H1 (cell line): ENCODE data around the gene DUSP3. TPM values are rescaled to one million over a fixed set of nuclear protein-coding genes. Genes with fewer than 3 reads are reported as not detected.

Experiments used
- GABPA ChIP-seq: IDR thresholded peaks from 2 replicates; pipeline ENCODE4 v1.6.1; 2011; ENCODE audit warnings: mild to moderate bottlenecking, low read length, moderate library complexity, borderline replicate concordance; ENCODE audit not compliant: insufficient read depth
- HDAC6 ChIP-seq: IDR thresholded peaks from one replicate; pipeline ENCODE4 v1.7.1; 2012; ENCODE audit warnings: low read depth, mild to moderate bottlenecking, inconsistent platforms, low read length, moderate library complexity
- JUN ChIP-seq: IDR thresholded peaks from 2 replicates; pipeline ENCODE4 v1.6.1; 2011; ENCODE audit warnings: low read depth, mild to moderate bottlenecking, improper control_type of control experiment, low read length
- KDM1A ChIP-seq: fragments of 200-600, 300-600 bp; sonication (generic); IDR thresholded peaks from 2 replicates; pipeline ENCODE4 v1.7.1; 2016; ENCODE audit warnings: mild to moderate bottlenecking, low read length, borderline replicate concordance
- NANOG ChIP-seq: IDR thresholded peaks from 2 replicates; pipeline ENCODE4 v1.6.1; 2011; ENCODE audit warnings: low read length, low read depth, mild to moderate bottlenecking, inconsistent platforms; ENCODE audit not compliant: insufficient read depth, poor library complexity, severe bottlenecking
- SIN3A ChIP-seq, 2 experiments: IDR thresholded peaks in 1 of 2; conservative IDR thresholded peaks in 1 of 2; 2 replicates each; pipeline ENCODE4 v1.6.1; 2011 to 2012; ENCODE audit warnings: low read length in 2 of 2, improper control_type of control experiment in 1 of 2, low read depth in 1 of 2, mild to moderate bottlenecking in 1 of 2
- SP1 ChIP-seq: IDR thresholded peaks from 2 replicates; pipeline ENCODE4 v1.6.1; 2011; ENCODE audit warnings: low read depth, low read length
- TAF7 ChIP-seq: optimal IDR thresholded peaks from 2 replicates; pipeline ENCODE3; 2011; ENCODE audit warnings: low read depth, mild to moderate bottlenecking, inconsistent platforms, low read length, moderate library complexity, borderline replicate concordance
- ZNF274 ChIP-seq: IDR thresholded peaks from 2 replicates; pipeline ENCODE4 v1.7.0; 2012; ENCODE audit warnings: low read length, borderline replicate concordance; ENCODE audit errors: extremely low read depth
- polyA plus RNA-seq, 7 experiments: library from polyadenylated mRNA; depleted of rRNA in 3 of 7; stranded (reverse) in 5 of 7; unstranded in 2 of 7; fragments of >200 nt in 5 of 7; fragments of 200-250 nt in 2 of 7; gene quantifications; 1 replicate in 5 of 7; 2 replicates in 1 of 7; 4 replicates in 1 of 7; pipeline versions ENCODE4 v1.2.1 to v1.2.3, GENCODE V29; 2011 to 2013; ENCODE audit warnings: missing spikeins in 2 of 7, mixed read lengths in 2 of 7
- total RNA-seq: library from RNA; stranded (reverse); fragmentation: NEBNext Ultra II Directional; extraction: Animal tissue kit (Norgen Biotek cat#: 25700); gene quantifications from 2 replicates; pipeline ENCODE4 v1.2.1, GENCODE V29; 2021
- TF ChIP-seq, protein P1 (sequence below): fragments of 300-600 bp; sonication (generic); IDR thresholded peaks from 2 replicates; pipeline ENCODE4 v1.7.1; 2012; ENCODE audit warnings: low read length, moderate library complexity, mild to moderate bottlenecking, inconsistent platforms; ENCODE audit not compliant: insufficient replicate concordance
- TF ChIP-seq, protein P2 (sequence below): IDR thresholded peaks from 2 replicates; pipeline ENCODE4 v1.6.1; 2011; ENCODE audit warnings: low read depth, mild to moderate bottlenecking, low read length; ENCODE audit not compliant: insufficient read depth

DUSP3 gene
- total and polyA plus RNA-seq, 2 of the 8 experiments (the other 6 are each of a cell fraction or from before 2014, with no cell fraction given) = 15.1 to 21.2 TPM

DNA sequence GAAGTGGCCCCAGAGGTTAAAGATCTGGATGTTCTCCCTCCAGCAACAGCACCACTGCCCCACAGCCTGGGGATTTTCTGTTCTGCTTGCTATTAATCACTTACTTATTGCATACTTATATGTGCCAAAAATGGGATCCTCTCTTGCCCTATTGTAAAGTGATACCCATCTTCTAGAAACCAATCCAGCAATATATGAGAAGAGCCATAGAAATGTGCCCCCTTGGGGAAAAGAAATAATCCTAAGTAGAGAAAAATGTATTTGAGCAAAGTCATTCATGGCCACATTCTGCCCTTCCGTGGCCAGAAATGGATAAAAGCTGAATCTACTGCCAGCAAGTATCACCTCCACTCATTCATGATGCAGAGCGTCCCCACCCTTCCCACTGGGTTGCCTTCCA lies 41.1 kb downstream of the DUSP3 start (continued):
- TF ChIP-seq, protein P1, sequence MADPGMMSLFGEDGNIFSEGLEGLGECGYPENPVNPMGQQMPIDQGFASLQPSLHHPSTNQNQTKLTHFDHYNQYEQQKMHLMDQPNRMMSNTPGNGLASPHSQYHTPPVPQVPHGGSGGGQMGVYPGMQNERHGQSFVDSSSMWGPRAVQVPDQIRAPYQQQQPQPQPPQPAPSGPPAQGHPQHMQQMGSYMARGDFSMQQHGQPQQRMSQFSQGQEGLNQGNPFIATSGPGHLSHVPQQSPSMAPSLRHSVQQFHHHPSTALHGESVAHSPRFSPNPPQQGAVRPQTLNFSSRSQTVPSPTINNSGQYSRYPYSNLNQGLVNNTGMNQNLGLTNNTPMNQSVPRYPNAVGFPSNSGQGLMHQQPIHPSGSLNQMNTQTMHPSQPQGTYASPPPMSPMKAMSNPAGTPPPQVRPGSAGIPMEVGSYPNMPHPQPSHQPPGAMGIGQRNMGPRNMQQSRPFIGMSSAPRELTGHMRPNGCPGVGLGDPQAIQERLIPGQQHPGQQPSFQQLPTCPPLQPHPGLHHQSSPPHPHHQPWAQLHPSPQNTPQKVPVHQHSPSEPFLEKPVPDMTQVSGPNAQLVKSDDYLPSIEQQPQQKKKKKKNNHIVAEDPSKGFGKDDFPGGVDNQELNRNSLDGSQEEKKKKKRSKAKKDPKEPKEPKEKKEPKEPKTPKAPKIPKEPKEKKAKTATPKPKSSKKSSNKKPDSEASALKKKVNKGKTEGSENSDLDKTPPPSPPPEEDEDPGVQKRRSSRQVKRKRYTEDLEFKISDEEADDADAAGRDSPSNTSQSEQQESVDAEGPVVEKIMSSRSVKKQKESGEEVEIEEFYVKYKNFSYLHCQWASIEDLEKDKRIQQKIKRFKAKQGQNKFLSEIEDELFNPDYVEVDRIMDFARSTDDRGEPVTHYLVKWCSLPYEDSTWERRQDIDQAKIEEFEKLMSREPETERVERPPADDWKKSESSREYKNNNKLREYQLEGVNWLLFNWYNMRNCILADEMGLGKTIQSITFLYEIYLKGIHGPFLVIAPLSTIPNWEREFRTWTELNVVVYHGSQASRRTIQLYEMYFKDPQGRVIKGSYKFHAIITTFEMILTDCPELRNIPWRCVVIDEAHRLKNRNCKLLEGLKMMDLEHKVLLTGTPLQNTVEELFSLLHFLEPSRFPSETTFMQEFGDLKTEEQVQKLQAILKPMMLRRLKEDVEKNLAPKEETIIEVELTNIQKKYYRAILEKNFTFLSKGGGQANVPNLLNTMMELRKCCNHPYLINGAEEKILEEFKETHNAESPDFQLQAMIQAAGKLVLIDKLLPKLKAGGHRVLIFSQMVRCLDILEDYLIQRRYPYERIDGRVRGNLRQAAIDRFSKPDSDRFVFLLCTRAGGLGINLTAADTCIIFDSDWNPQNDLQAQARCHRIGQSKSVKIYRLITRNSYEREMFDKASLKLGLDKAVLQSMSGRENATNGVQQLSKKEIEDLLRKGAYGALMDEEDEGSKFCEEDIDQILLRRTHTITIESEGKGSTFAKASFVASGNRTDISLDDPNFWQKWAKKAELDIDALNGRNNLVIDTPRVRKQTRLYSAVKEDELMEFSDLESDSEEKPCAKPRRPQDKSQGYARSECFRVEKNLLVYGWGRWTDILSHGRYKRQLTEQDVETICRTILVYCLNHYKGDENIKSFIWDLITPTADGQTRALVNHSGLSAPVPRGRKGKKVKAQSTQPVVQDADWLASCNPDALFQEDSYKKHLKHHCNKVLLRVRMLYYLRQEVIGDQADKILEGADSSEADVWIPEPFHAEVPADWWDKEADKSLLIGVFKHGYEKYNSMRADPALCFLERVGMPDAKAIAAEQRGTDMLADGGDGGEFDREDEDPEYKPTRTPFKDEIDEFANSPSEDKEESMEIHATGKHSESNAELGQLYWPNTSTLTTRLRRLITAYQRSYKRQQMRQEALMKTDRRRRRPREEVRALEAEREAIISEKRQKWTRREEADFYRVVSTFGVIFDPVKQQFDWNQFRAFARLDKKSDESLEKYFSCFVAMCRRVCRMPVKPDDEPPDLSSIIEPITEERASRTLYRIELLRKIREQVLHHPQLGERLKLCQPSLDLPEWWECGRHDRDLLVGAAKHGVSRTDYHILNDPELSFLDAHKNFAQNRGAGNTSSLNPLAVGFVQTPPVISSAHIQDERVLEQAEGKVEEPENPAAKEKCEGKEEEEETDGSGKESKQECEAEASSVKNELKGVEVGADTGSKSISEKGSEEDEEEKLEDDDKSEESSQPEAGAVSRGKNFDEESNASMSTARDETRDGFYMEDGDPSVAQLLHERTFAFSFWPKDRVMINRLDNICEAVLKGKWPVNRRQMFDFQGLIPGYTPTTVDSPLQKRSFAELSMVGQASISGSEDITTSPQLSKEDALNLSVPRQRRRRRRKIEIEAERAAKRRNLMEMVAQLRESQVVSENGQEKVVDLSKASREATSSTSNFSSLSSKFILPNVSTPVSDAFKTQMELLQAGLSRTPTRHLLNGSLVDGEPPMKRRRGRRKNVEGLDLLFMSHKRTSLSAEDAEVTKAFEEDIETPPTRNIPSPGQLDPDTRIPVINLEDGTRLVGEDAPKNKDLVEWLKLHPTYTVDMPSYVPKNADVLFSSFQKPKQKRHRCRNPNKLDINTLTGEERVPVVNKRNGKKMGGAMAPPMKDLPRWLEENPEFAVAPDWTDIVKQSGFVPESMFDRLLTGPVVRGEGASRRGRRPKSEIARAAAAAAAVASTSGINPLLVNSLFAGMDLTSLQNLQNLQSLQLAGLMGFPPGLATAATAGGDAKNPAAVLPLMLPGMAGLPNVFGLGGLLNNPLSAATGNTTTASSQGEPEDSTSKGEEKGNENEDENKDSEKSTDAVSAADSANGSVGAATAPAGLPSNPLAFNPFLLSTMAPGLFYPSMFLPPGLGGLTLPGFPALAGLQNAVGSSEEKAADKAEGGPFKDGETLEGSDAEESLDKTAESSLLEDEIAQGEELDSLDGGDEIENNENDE = no peak
- no peak for TF ChIP-seq TAF7
- no peak for TF ChIP-seq KDM1A
- no peak for TF ChIP-seq JUN
- TF ChIP-seq NANOG = no peak
- TF ChIP-seq, protein P2, sequence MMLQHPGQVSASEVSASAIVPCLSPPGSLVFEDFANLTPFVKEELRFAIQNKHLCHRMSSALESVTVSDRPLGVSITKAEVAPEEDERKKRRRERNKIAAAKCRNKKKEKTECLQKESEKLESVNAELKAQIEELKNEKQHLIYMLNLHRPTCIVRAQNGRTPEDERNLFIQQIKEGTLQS = no peak
- no peak for TF ChIP-seq GABPA
- TF ChIP-seq ZNF274 = no peak
- TF ChIP-seq HDAC6 = no peak
- no peak for TF ChIP-seq SP1
- TF ChIP-seq SIN3A (conservative IDR thresholded peaks at IDR 0.05 in 1 of 2, IDR thresholded peaks at IDR 0.05 in 1 of 2; ENCODE audit: low read depth in 1 of 2, low read length in 2 of 2) = no peak
